HepG2 (cell line): ENCODE measurements around the gene SPOPL. TPM values are rescaled to one million over a fixed set of nuclear protein-coding genes. Genes with fewer than 3 reads are reported as not detected.
A peak's percentile ranks its signal among the peaks of the same experiment; 100 is the strongest.

ENCODE experiments used
- AHR ChIP-seq: IDR thresholded peaks from 2 replicates; pipeline ENCODE4 v1.6.1; 2018; ENCODE audit warnings: missing genetic modification reagents, missing compliant biosample characterization
- BORCS8-MEF2B ChIP-seq: sonication (generic); formaldehyde crosslinking; IDR thresholded peaks from 2 replicates; pipeline ENCODE4 v1.8.0; 2022; ENCODE audit warnings: mild to moderate bottlenecking, missing genetic modification reagents
- CCDC6 ChIP-seq: sonication (generic); formaldehyde crosslinking; IDR thresholded peaks from 2 replicates; pipeline ENCODE4 v1.8.1; 2022; ENCODE audit warnings: mild to moderate bottlenecking, missing genetic modification reagents, moderate library complexity
- HDAC1 ChIP-seq: sonication (generic); formaldehyde crosslinking; IDR thresholded peaks from 2 replicates; pipeline ENCODE4 v1.5.1; 2020; ENCODE audit warnings: mild to moderate bottlenecking, missing genetic modification reagents
- KAT7 ChIP-seq: IDR thresholded peaks from 2 replicates; pipeline ENCODE4 v1.6.1; 2018; ENCODE audit warnings: borderline replicate concordance, missing compliant biosample characterization
- KLF16 ChIP-seq, 2 experiments: sonication (generic) in 1 of 2; formaldehyde crosslinking in 1 of 2; IDR thresholded peaks; 2 replicates each; pipeline versions ENCODE4 v1.6.1 to v1.8.0; 2016 to 2023; ENCODE audit warnings: missing genetic modification reagents in 2 of 2, missing compliant biosample characterization in 1 of 2
- MYC ChIP-seq: sonication (generic); formaldehyde crosslinking; IDR thresholded peaks from 2 replicates; pipeline ENCODE4 v1.9.0; 2021; ENCODE audit warnings: missing genetic modification reagents, borderline replicate concordance
- TARDBP ChIP-seq: sonication (generic); formaldehyde crosslinking; IDR thresholded peaks from 2 replicates; pipeline ENCODE4 v1.8.0; 2022; ENCODE audit warnings: mild to moderate bottlenecking, missing genetic modification reagents
- TBX2 ChIP-seq: sonication (generic); formaldehyde crosslinking; IDR thresholded peaks from 2 replicates; pipeline ENCODE4 v1.5.0; 2020; ENCODE audit warnings: missing genetic modification reagents, mild to moderate bottlenecking, borderline replicate concordance
- TP53 ChIP-seq: sonication (generic); formaldehyde crosslinking; conservative IDR thresholded peaks from 2 replicates; pipeline ENCODE4 v1.4.0; 2020; ENCODE audit warnings: missing genetic modification reagents
- U2AF1 ChIP-seq: fragments of 200-400 bp; formaldehyde crosslinking; optimal IDR thresholded peaks from 2 replicates; pipeline ENCODE3; 2017; ENCODE audit warnings: mild to moderate bottlenecking, low read depth, low read length
- ZFP82 ChIP-seq: sonication (generic); formaldehyde crosslinking; IDR thresholded peaks from 2 replicates; pipeline ENCODE4 v1.5.1; 2020; ENCODE audit warnings: mild to moderate bottlenecking, missing genetic modification reagents, borderline replicate concordance
- ZNF431 ChIP-seq: sonication (generic); formaldehyde crosslinking; IDR thresholded peaks from 2 replicates; pipeline ENCODE4 v1.9.0; 2022; ENCODE audit warnings: missing genetic modification reagents, low read depth, mild to moderate bottlenecking, borderline replicate concordance
- ZNF589 ChIP-seq: sonication (generic); formaldehyde crosslinking; conservative IDR thresholded peaks from 2 replicates; pipeline ENCODE4 v1.8.0; 2022; ENCODE audit warnings: mild to moderate bottlenecking, moderate library complexity, missing genetic modification reagents
- ZNF616 ChIP-seq: sonication (generic); formaldehyde crosslinking; IDR thresholded peaks from 2 replicates; pipeline ENCODE4 v1.5.0; 2020; ENCODE audit warnings: low read depth, mild to moderate bottlenecking, missing genetic modification reagents
- ZNF7 ChIP-seq: IDR thresholded peaks from 2 replicates; pipeline ENCODE4 v1.6.1; 2016; ENCODE audit warnings: missing biosample characterization, missing genetic modification reagents
- polyA plus RNA-seq, 8 experiments: library from polyadenylated mRNA; depleted of rRNA in 3 of 8; stranded (reverse) in 7 of 8; unstranded in 1 of 8; fragments of >200 nt; fragmentation: Illumina TruSeq in 4 of 8; extraction: Trizol in 4 of 8; gene quantifications; 2 replicates each; pipeline versions ENCODE4 v1.2.1 to v1.2.3, GENCODE V29; 2011 to 2016; ENCODE audit warnings: low read depth in 4 of 8, missing spikeins in 1 of 8, mixed read lengths in 1 of 8; ENCODE audit not compliant: insufficient read depth in 1 of 8
- total RNA-seq, 5 experiments: library from RNA; depleted of rRNA; stranded (reverse); fragments of >200 nt; fragmentation: Illumina TruSeq; extraction: Trizol; gene quantifications; 2 replicates each; pipeline ENCODE4 v1.2.3, GENCODE V29; 2016; ENCODE audit warnings: low read depth in 1 of 5
- TF ChIP-seq, protein P1 (sequence below): sonication (generic); formaldehyde crosslinking; IDR thresholded peaks from 2 replicates; pipeline ENCODE4; 2020; ENCODE audit warnings: missing genetic modification reagents, mild to moderate bottlenecking, borderline replicate concordance
- TF ChIP-seq, protein P2 (sequence below): sonication (generic); formaldehyde crosslinking; conservative IDR thresholded peaks from 2 replicates; pipeline ENCODE4 v1.8.0; 2022; ENCODE audit warnings: mild to moderate bottlenecking, moderate library complexity, missing genetic modification reagents

Gene SPOPL
- total and polyA plus RNA-seq, 2 of the 13 experiments (the other 11 are each of a cell fraction or from before 2014, with no cell fraction given), result 12.6 to 51.6 TPM

DNA sequence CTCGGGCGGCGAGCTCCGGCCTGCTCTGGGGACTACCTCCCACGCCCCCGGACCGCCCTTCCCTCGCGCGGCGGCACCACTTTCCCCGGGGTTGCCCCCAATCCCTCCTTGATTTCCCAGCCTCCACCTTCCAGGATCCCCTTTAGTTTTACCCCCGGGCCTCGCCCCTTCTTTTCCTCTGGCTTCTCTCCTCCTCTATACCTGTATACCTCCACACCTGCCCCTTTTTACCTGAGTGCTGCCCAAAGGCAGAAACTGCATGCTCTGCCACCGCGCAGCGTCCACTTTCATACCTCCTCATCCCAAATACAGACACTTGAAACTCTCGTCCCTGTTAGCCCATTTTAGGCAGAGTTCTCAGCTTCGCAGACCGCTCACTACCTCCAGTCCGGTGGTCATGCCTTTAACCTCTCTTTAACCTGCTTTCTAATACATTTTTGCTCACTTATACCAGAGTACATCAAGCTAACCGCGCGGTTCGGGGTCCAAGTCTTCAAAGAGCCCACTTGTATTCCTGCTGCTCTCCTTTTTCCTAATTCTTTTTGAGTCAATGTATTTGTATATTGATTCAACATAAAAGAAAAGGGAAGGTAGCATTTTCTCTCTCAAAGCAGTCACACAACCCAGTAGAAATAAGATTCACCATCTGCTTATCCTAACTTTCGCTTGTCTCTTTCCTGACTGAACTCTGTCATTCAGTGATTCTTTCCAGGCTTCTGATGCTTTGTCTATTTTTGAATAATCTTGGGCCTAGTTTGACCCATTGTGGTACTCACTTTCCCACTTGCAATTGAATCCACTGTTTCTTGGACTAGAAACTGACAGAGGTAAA, 901 bp downstream of the SPOPL start (continued):
- TF ChIP-seq AHR (CRISPR knock-in tag) (0 out of 2 replicates have a peak, but pooled peaks have one; percentile 85), ZFP82 (0 out of 2 replicates have a peak, but pooled peaks have one; percentile 1), HDAC1 (CRISPR knock-in tag) (peak; percentile 55), MYC (CRISPR knock-in tag) (0 out of 2 replicates have a peak, but pooled peaks have one; percentile 26), TARDBP (CRISPR knock-in tag) (peak; percentile 57), ZNF616 (CRISPR knock-in tag) (no peak; the same call in 1 of the 2 replicates), TP53 (CRISPR knock-in tag) (no peak), KLF16 (CRISPR knock-in tag; IDR thresholded peaks at IDR 0.05) (no peak), ZNF431 (peak; percentile 49; the same call in 1 of the 2 replicates), KAT7 (CRISPR knock-in tag) (peak; percentile 21; the same call in 1 of the 2 replicates), U2AF1 (no peak), ZNF589 (CRISPR knock-in tag) (peak; percentile 57; the same call in 1 of the 2 replicates), BORCS8-MEF2B (CRISPR knock-in tag) (peak; percentile 84), CCDC6 (CRISPR knock-in tag) (no peak), ZNF7 (CRISPR knock-in tag) (0 out of 2 replicates have a peak, but pooled peaks have one; percentile 16), TBX2 (CRISPR knock-in tag) (no peak)
- TF ChIP-seq, protein P1, sequence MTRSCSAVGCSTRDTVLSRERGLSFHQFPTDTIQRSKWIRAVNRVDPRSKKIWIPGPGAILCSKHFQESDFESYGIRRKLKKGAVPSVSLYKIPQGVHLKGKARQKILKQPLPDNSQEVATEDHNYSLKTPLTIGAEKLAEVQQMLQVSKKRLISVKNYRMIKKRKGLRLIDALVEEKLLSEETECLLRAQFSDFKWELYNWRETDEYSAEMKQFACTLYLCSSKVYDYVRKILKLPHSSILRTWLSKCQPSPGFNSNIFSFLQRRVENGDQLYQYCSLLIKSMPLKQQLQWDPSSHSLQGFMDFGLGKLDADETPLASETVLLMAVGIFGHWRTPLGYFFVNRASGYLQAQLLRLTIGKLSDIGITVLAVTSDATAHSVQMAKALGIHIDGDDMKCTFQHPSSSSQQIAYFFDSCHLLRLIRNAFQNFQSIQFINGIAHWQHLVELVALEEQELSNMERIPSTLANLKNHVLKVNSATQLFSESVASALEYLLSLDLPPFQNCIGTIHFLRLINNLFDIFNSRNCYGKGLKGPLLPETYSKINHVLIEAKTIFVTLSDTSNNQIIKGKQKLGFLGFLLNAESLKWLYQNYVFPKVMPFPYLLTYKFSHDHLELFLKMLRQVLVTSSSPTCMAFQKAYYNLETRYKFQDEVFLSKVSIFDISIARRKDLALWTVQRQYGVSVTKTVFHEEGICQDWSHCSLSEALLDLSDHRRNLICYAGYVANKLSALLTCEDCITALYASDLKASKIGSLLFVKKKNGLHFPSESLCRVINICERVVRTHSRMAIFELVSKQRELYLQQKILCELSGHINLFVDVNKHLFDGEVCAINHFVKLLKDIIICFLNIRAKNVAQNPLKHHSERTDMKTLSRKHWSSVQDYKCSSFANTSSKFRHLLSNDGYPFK (CRISPR knock-in tag), result no peak
- TF ChIP-seq, protein P2, sequence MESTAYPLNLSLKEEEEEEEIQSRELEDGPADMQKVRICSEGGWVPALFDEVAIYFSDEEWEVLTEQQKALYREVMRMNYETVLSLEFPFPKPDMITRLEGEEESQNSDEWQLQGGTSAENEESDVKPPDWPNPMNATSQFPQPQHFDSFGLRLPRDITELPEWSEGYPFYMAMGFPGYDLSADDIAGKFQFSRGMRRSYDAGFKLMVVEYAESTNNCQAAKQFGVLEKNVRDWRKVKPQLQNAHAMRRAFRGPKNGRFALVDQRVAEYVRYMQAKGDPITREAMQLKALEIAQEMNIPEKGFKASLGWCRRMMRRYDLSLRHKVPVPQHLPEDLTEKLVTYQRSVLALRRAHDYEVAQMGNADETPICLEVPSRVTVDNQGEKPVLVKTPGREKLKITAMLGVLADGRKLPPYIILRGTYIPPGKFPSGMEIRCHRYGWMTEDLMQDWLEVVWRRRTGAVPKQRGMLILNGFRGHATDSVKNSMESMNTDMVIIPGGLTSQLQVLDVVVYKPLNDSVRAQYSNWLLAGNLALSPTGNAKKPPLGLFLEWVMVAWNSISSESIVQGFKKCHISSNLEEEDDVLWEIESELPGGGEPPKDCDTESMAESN, result no peak
